T-helper 1 cell treated with Interleukin-12 subunit alpha and Interleukin-12 subunit beta and Interleukin-4 antibody, amounts not matched to agents 30 ng/mL and 1 ng/mL, for 36 hours (primary cell): Measurements from ENCODE around the gene PNCK. TPM values are rescaled to one million over a fixed set of nuclear protein-coding genes. Genes with fewer than 3 reads are reported as not detected.

Experiments
- intact Hi-C: fragments of 100-400 bp; cut with micrococcal nuclease; formaldehyde crosslinking; loops from one replicate; pipeline ENCODE4 v1.15.1; 2024
- total RNA-seq: library from RNA; stranded (reverse); gene quantifications from 2 replicates; pipeline ENCODE4 v1.2.3, GENCODE V29; 2022

Gene PNCK
- total RNA-seq, 1 donor from 2014 or later: not detected

DNA sequence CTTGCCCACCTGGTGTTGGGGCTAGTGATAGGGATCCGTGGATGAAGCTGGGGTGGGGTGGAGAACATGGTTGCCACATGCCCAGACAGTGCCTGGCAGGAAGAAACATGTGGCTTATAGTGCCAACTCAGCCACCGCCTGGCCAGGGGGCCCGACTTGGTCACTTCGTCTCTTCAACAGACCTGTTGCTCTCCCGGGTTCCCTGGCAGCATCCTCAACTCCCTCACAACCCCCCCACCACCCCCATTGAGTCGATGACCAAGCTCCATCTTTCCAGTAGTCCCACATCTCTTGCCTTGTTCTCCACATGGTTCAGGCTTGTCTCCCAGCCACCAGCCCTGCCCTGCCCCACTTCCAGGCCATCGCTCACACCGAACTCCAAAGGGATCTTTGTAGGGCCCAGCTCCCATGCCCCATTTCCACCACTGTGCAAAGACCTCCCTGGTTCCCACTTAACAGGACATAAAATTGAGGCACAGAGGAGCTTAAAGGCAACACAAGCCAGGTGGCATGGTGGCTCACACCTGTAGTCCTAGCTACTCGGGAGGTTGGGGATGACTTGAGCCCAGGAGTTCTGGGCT is 7.8 kb downstream of the PNCK start:
- intact Hi-C loops: loop anchor here (10.0 kb wide), 1 partner anchor 191 kb away; the partner anchor contains the start of gene HAUS7

DNA sequence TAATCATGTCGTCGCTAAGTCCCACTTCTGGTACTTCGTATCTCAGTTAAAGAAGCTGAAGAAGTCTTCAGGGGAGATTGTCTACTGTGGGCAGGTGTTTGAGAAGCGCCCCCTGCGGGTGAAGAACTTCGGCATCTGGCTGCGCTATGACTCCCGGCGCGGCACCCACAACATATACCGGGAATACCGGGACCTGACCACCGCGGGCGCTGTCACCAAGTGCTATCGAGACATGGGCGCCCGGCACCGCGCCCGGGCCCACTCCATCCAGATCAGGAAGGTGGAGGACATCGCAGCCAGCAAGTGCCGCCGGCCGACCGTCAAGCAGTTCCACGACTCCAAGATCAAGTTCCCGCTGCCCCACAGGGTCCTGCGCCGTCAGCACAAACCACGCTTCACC is 11.3 kb downstream of the PNCK start:
- intact Hi-C loops: loop anchor here (2.0 to 10.0 kb wide), 2 partner anchors 63 to 187 kb away; partner anchors contain the start of genes CCNQ and HAUS7

DNA sequence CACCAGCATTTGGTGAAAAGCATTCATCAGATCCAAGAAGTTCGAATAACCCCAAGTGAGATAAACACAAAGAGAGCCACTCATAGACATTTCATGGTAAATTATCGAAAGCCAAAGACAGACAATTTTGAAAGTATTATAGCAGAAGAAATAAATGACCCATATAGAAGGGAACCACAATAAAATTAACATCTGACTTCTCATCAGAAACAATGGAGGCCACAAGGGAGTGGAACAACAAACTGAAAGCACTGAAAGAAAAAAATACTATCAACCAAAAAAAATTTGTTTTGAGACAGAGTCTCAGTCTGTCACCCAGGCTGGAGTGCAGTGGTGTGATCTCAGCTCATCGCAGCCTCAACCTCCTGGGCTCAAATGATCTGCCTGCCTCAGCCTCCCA is 14.3 kb downstream of the PNCK start:
- intact Hi-C loops: no loop called here

DNA sequence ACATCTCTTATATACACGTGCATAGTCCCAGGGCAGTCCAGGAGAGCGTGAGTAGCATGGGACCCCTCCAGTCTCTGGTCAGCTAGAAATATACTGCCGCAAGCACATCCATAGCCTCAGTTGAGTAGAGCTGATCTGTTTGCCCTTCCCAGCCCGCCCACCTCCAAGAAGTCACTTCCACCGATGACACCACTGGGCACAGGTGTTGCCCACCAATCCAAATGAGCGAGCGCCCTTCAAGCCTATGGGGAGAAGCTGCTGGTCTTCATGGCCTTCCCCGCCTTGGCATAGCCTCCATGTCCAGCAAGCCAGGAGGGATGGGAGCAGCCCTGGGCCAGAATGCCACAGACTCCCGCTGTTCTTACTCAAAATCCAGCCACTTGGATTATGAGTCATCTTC is 16.5 kb downstream of the PNCK start:
- intact Hi-C loops: no loop called here

DNA sequence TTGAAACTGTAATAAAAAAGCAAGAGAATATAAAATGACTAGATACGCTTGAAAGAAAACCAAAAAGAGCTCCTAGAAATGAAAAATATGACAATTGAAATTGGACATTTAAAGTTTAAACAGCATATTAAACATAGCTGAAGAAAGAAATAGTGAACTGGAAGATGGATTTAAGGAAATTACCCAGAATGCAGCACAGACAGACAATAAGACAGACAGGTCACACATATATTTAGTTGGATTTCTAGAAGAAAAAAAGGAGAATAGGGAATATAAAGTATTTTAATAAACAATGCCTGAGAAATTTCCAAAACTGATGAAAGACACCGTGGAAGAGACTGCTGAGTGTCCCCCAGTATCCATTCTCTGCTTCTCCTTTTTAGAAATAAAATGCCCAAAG is 20.1 kb downstream of the PNCK start:
- intact Hi-C loops: no loop called here

DNA sequence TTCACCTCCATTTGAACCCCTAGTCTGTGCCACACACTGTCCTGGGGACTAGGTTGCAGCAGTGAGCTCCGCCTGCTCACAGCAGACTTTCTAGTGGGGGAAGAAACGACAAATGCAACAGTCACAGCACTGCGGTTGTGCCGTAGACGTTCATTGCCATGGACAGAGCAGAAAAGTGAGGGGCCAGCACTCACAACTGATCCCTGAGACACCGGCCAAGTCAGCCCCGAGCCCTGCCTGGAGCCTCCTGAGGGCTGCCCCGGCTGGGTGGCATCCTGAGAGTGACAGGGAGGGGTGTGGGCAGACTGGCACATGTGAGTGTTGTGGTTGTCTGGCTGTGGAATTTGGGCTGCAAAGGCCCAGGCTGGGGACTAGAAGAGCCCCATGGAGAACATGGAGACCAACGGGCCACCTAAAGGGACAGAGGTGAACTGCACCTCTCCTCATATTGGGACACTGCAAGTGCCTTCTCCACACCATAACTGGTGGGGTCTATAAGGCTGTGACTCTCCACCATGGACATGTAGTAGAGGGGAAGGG is 22.0 kb downstream of the PNCK start:
- intact Hi-C loops: no loop called here

DNA sequence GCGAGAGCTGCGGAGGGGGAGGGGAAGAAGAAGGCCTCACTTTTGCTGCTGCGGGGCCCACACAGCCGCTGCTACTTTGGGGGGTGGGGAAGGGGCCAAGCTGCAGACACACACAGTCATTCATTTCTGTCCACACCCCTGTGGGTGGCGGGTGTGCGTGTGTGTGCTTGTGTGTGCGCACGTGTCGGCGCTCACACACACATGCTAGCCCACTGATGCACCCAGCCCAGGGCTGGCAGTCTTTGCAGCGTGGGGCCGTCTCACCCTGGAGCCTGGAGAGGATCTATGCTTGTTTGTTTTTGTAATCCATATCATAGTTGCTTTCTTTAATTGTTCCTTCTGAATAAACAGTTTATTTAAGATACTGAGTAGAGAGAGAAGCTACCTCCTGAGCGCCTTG is 22.7 kb downstream of the PNCK start:
- intact Hi-C loops: no loop called here

DNA sequence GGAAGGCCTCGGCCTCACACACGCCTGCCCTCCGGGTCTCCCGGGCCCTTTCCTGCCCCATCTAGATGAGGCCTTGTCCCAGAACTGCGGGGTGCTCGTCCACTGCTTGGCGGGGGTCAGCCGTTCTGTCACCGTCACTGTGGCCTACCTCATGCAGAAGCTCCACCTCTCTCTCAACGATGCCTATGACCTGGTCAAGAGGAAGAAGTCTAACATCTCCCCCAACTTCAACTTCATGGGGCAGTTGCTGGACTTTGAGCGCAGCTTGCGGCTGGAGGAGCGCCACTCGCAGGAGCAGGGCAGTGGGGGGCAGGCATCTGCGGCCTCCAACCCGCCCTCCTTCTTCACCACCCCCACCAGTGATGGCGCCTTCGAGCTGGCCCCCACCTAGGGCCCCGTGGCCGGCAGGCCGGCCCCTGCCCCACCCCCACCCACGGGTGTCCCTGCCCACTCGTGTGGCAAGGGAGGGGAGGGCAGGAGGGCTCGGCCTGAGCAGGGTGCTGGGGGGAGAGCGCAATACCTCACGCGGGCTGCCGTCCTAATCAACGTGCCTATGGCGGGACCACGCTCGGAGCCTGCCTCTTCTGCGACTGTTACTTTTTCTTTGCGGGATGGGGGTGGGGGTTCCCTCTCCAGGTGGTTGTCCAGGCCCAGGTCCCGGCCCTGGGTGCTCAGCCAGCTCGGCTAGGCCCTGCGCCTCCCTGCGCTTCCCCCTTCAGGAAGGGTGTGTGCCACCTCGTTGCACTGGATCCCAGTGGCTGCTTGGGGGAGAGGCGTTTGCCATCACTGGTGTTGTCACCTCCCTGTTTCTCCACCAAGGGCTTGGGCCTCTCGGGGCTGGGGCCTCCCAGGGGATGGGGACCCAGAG is 23.5 kb downstream of the PNCK start:
- intact Hi-C loops: loop anchor here (1.0 to 5.0 kb wide), 3 partner anchors 19 to 95 kb away; partner anchors contain the start of gene CCNQ

DNA sequence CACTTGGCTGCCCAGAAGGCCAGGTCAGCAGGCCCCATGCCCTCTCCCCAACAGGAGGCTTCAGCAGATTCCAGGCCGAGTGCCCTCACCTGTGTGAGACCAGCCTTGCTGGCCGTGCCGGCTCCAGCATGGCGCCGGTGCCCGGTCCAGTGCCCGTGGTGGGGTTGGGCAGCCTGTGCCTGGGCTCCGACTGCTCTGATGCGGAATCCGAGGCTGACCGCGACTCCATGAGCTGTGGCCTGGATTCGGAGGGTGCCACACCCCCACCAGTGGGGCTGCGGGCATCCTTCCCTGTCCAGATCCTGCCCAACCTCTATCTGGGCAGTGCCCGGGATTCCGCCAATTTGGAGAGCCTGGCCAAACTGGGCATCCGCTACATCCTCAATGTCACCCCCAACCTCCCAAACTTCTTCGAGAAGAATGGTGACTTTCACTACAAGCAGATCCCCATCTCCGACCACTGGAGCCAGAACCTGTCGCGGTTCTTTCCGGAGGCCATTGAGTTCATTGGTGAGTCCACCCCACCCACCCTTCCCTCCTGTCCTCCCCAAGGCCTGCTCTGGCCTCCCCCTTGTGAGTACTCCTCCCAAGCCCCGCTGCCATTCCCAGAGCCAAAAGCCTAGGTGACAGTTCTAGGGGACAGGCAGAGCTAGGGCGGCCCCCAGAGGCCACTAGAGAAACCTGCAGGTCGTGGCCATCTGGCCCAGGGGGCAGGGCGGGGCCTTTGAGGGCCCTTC is 24.3 kb downstream of the PNCK start:
- intact Hi-C loops: loop anchor here (1.0 to 5.0 kb wide), 3 partner anchors 19 to 94 kb away; partner anchors contain the start of gene CCNQ

DNA sequence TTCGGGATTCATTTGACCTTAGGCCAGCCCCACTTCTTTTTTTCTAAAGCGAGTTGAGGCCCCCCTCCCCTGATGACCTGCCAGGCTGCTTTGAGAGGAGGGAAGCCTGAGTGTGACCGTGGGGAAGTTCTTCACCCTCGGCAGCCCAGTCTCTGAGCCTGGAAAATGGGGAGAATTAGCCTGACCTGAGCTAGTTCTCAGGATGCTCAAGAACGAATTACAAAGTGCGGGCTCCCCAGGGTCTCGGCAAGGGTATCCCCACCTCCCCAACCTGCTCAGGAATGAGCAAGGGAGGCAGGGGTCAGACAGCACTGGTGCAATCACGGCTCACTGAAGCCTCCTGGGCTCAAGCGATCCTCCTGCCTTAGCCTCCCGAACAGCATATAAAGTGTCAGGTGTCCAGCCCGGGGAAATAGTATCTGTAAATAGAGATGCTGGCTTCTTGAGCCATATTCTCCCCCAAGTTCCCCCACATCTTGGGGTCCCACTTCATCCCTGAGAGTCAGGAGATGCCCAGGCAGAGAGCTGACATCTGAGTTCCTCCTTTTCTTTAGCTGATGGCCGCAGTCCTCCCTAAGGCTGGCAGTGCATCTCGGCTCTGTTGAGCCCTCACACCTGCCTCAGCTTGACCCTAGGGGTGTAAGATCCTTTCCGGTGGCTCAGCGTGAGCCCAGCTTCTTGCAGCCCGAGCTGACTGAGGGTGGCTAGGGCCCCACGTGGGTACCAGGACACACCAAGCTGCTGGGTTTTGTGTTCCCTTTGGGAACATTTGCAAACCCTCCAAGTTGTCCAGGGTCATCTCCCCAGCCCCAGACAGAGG is 25.0 kb downstream of the PNCK start:
- intact Hi-C loops: loop anchor here (1.0 to 5.0 kb wide), 3 partner anchors 20 to 93 kb away; partner anchors contain the start of gene CCNQ

DNA sequence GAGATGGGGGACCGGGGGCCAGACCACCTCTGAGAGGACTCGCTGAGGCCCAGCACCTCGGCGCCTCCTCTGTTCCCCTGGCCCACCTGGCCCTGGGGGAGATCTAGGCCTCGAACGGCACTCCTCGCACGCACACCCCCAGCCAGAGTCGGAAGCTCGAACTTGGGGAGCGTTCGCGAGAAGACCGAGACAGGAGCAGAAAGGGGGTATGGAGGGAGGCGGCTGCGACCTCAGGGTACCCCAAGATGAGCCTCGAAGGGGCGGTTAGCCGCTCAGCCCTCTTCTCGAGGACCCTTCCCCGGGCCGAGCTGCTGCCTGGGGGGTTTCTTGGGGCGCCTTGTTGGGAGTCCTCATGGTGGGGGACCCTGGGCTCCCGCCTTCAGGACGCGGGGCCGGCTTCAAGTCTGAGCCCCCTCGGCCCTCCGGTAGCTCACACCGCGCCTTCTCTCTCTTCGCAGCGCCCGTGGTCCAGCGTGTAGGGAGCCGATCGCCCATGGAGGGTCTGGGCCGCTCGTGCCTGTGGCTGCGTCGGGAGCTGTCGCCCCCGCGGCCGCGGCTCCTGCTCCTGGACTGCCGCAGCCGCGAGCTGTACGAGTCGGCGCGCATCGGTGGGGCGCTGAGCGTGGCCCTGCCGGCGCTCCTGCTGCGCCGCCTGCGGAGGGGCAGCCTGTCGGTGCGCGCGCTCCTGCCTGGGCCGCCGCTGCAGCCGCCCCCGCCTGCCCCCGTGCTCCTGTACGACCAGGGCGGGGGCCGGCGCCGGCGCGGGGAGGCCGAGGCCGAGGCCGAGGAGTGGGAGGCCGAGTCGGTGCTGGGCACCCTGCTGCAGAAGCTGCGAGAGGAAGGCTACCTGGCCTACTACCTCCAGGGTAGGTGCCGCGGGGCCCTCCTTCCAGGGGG is 25.9 kb downstream of the PNCK start:
- intact Hi-C loops: loop anchor here (1.0 to 5.0 kb wide), 3 partner anchors 21 to 50 kb away; partner anchors contain the start of gene CCNQ

DNA sequence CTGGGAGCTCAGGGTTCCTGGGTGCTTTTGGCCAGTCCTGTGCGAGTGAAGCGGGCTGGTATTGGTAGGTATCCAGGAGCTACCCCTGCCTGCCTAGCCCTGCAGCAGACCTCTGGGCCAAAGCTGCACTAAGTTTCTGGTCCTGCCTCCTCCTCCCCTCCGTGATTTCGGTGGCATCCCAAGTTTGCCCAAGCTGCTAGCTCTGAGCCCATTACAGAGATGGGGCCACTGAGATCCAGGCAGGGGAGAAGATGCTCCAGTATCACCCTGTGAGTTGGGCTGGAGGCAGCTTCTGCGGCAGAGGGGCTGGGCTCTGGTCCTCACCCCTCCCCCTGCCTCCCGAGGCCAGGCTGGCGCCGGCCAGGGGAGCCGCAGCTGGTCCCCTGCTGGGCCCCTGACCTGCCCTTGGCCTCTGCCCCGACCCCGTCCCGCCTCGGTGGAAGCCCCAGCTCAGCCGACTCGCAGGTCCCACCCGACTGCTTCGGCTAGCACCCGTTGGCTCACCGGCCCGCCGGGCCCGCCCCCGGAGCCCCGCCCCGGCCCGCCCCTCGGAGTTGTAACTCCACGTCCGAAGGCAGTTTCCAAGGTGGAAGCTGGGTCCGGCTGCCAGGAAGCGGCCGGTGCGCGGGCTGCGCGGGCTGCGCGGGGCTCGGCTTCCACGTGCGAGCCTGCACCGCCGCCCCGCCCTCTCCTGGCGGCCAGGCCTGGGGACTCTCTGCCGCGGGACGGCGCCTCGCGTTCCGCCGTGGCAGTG is 26.8 kb downstream of the PNCK start, which contains the start of gene DUSP9:
DUSP9 (plus strand) TSS at position 584 of the 754 bp plus-strand sequence. CDS start 751 bp downstream, outside the sequence.
- intact Hi-C loops: loop anchor here (1.0 to 5.0 kb wide), 2 partner anchors 36 to 49 kb away; partner anchors contain the start of gene CCNQ

DNA sequence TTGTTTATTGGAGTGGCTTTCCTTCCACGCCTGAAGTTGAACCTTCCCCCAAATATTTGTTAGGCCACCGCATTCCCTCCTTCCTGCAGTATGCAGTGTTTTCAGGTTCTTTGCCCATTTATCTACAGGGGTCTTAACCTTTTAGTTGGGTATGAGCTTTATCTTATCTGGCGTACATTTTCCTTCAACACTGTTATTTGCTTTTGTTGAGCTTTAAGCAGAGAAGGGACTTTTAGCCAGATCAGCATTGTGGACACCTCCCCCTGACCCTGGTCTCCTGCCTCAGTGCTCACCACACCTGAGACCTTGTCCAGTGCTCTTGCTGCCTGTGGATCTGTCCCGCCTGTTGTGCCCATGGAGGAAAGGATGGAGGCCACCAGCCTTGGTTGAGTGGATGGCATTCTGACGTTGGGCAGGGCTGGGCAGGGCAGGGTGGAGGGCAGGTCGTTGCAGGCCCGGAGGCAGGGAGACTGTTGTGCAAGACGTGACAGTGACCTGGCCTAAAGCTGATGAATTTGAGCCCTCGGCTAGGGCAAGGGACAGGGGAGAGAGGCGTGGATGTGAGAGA is 27.6 kb downstream of the PNCK start:
- intact Hi-C loops: loop anchor here (5.0 kb wide), 1 partner anchor 49 kb away; the partner anchor contains the start of gene CCNQ

DNA sequence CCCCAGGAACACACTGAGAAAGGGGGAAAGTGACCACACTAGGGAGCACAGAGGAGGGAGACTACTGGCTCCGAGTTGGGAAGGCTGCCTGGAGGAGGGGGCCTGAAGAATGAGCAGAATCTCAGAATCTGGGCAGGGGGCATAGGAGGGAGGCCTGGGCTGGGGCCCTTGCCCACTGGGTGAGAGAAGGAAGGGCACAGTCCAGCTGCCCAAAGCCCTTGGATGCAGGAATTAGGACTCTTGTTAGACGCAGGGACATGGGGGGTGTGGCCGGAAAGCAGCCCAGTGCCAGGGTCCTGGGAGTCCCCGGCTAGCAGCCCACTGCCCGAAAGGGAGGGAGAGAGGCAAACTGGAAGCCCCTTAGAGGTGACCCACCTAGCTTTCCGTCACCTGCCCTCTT is 28.5 kb downstream of the PNCK start:
- intact Hi-C loops: loop anchor here (5.0 kb wide), 1 partner anchor 48 kb away; the partner anchor contains the start of gene CCNQ

DNA sequence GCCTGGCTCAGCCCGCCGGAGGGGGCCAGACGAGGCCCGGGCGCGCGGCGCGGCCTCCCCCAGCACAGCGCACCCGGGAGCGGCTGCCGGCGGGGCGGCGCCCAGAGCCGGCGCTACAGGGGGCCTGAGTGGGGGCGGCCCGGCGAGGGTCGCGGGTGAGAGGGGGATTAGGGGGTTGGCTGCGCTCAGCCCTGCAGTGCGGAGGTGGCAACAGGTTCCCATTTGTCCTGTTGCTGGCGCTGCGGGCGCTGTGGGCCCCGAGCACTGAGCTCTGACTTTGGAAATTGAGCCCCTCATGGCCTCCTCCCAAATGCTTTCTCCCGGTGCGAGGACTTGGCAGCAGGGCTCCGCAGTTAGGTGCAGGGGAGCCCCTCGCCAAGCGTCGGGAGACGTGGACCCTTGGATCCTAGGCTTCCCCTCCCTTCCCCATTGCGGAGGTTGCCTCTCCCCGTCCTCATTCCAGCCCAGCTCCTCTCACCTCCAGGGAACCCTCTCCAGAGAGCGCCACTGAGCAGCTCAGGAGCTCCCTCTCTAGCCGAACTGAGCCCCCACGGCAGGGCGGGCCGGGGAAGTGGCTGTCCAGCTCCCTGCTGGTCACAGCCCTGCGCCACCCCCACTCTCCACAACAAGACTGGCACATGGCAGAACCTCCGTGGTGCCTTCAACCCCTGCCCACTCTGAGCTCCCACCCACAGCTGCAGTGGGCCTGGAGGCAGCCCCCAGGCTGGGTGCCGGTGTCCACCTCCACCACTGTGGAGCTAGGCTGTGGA is 29.1 kb downstream of the PNCK start:
- intact Hi-C loops: loop anchor here (5.0 kb wide), 1 partner anchor 47 kb away; the partner anchor contains the start of gene CCNQ

DNA sequence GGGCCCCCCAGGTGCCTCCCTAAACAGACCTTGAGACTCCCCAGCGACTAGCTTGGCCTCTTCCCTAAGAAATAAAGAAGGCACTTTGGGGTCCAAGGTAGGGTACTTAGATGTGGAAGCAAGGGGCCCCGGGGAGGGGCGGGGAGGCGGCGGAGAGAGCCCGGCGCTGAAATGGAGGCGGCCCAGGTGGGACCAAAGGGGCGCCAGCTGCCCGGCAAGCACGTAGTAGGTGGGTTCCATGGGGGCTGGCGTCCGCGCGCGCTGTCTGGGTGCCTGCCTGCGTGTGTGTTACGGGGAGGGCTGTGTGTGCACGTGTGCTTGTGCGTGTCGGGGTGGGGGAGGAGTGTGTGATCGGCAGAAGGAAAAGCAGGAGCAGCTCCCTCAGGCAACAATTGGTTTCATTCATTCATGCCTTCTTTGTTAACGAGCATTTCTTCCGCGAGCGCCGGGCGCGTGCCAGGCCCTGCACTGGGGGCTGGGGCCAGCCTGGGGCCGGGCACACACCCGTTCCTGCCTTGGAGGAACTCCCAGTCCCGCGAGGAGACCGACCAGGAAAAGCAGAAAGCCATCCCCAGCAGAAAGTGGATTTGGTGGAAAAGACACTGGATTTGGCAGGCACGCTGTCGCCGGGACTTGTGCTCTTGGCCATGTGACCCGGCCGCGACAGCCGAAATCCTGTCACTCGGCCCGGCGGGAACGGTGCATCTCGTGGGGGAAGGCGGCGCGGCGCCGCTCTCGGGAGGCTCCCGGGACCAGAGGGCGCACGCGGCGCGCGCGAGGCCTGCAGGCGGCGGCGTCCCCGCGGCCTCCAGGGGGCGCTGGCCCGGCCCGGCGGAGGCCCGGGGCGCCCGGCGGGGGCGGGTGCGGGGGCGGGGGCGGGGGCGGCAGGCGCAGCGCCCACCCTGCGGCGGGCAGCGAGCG is 29.9 kb downstream of the PNCK start:
- intact Hi-C loops: no loop called here
